ENCODE data around the gene LENG8. TPM values are rescaled to one million over a fixed set of nuclear protein-coding genes. Genes with fewer than 3 reads are reported as not detected.

The LENG8 gene
- total and polyA plus RNA-seq, 2 of the 8 experiments (the other 6 are each of a cell fraction or from before 2014, with no cell fraction given): 62.2 to 108 TPM

DNA sequence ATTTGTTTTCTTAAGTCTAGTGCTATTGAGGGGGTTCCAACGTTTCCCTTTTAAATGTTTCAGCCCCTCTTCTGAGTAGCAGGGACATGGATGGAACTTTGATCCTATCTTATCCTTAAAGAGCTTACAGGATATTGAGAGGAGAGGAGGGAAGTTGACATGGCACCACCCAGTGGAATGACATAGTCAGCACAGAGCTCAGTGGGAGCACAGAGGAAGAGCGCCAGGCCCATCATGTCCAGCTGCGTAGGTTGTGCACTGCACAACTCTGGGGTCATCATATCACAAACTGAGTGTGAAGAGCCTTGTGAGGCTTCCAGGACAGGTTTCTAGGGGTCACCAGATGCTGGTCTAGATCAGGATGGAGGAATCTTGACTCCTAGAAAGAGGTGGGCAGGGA, 28.7 kb downstream of the LENG8 start:
- H2BK5ac ChIP-seq (ENCODE audit: low read depth, low read length): no peak overlapping the region
- H3K4me3 ChIP-seq (ENCODE audit: extremely low read depth in 1 of 4, insufficient read depth in 2 of 4, low read depth in 3 of 4, low read length in 4 of 4): no peak overlapping the region
- H3K4me1 ChIP-seq (replicated peaks in 1 of 4; ENCODE audit: control insufficient read depth in 3 of 4, insufficient read depth in 4 of 4, low read length in 3 of 4): peaks cover 0 to 4% (median 0%) of the 10 kb centered on the region in 4 experiments; a peak in 3 of 7 replicates
- H3K23me2 ChIP-seq (ENCODE audit: low read depth, low read length): peaks cover 2% of the 10 kb centered on the region; the same call in 1 of the 2 replicates
- H4K20me1 ChIP-seq (replicated peaks in 1 of 2; ENCODE audit: control insufficient read depth in 1 of 2, insufficient read depth in 2 of 2, low read length in 2 of 2): no peaks in the 10 kb centered on the region
- 69% methylated on average over 3 of the region's 3 CpGs; no CpG with 5 or more reads in 1 of the 2 experiments for WGBS, 2 experiments (ENCODE audit: extremely low coverage in 1 of 2, insufficient coverage in 1 of 2, insufficient read length in 1 of 2, insufficient replicate concordance in 2 of 2, low coverage in 1 of 2, low lambda C conversion rate in 2 of 2, missing lambda C conversion rate in 1 of 2)
- H3K27ac ChIP-seq (ENCODE audit: low read depth, low read length): no peak overlapping the region
- H2BK15ac ChIP-seq (ENCODE audit: low read length): no peak overlapping the region
- DNase-seq (ENCODE audit: low read depth in 1 of 2, low spot score in 2 of 2): no peak
- H2BK120ac ChIP-seq (replicated peaks; ENCODE audit: low read depth, low read length): no peak overlapping the region
- no peaks in the 10 kb centered on the region for H3K79me1 ChIP-seq (ENCODE audit: low read depth, low read length)
- 0 out of 7 replicates have a peak, but pooled peaks cover 0 to 3% (median 0%) of the 10 kb centered on the region in 4 experiments for H3K27me3 ChIP-seq (replicated peaks in 1 of 4; ENCODE audit: control insufficient read depth in 3 of 4, extremely low read depth in 1 of 4, insufficient read depth in 3 of 4, low read length in 3 of 4)
- no peaks in the 10 kb centered on the region for H3K79me2 ChIP-seq (ENCODE audit: control insufficient read depth in 1 of 2, insufficient read depth in 2 of 2, low read length in 2 of 2)
- H3K9me3 ChIP-seq (ENCODE audit: insufficient read depth in 2 of 2, low read depth in 1 of 2, low read length in 1 of 2): no peaks in the 10 kb centered on the region
- no peak overlapping the region for H3K4ac ChIP-seq (replicated peaks; ENCODE audit: insufficient read length, low read depth, low read length)
- H2BK20ac ChIP-seq (ENCODE audit: low read length): no peak overlapping the region
- no peak overlapping the region for H2BK12ac ChIP-seq (ENCODE audit: low read depth, low read length)
- H3K36me3 ChIP-seq (ENCODE audit: control insufficient read depth in 2 of 4, insufficient read depth in 4 of 4, low read length in 3 of 4): no peaks in the 10 kb centered on the region
- no peak overlapping the region for H4K91ac ChIP-seq (replicated peaks; ENCODE audit: insufficient read length, low read length)
- H3K14ac ChIP-seq (ENCODE audit: insufficient read length): no peak overlapping the region
- no peak overlapping the region for H3K23ac ChIP-seq (ENCODE audit: insufficient read length)
- H2AFZ ChIP-seq (ENCODE audit: low read length): no peak overlapping the region
- FAIRE-seq: no peak
- H3K4me2 ChIP-seq (ENCODE audit: insufficient read depth in 1 of 2, low read depth in 2 of 2, low read length in 2 of 2): no peak overlapping the region
- no peak overlapping the region for H3K56ac ChIP-seq (replicated peaks; ENCODE audit: insufficient read length, low read depth, low read length)
- POLR2A ChIA-PET (ENCODE audit: partially characterized antibody): no interaction called here
- H3K9ac ChIP-seq (replicated peaks in 1 of 4; ENCODE audit: extremely low read depth in 1 of 4, low read depth in 3 of 4, low read length in 3 of 4): no peak overlapping the region
- no peak overlapping the region for H3K18ac ChIP-seq (ENCODE audit: extremely low read depth, low read length)
- H4K8ac ChIP-seq (ENCODE audit: extremely low read depth, insufficient read depth, low read length): no peak overlapping the region
- no peak overlapping the region for H2AK5ac ChIP-seq (ENCODE audit: low read depth, low read length)
- H4K5ac ChIP-seq (ENCODE audit: insufficient read length, low read depth, low read length): no peak overlapping the region
- CTCF ChIA-PET (ENCODE audit: partially characterized antibody): interaction anchor here (0.6 to 2.3 kb wide), 14 partner anchors 11 to 624 kb away, joined by 3 to 6 read pairs (median 3); partner anchors contain the start of gene LENG8
- TF ChIP-seq RAD21 (IDR thresholded peaks at IDR 0.05 in 1 of 2, conservative IDR thresholded peaks at IDR 0.05 in 1 of 2; ENCODE audit: low read depth in 2 of 2, low read length in 2 of 2) (0 out of 4 replicates have a peak, but pooled peaks of 1 of the 2 experiments have one; percentile 2), MAFK (IDR thresholded peaks at IDR 0.05; ENCODE audit: low read depth, low read length) (no peak), RXRA (IDR thresholded peaks at IDR 0.05; ENCODE audit: insufficient read depth, low read depth, low read length) (no peak), EP300 (IDR thresholded peaks at IDR 0.05; ENCODE audit: borderline replicate concordance in 1 of 2, low read depth in 2 of 2, low read length in 2 of 2) (no peak), CREB1 (IDR thresholded peaks at IDR 0.05) (no peak), PHF8 (conservative IDR thresholded peaks at IDR 0.05; ENCODE audit: low read depth, low read length) (no peak), EGR1 (IDR thresholded peaks at IDR 0.05; ENCODE audit: borderline replicate concordance, low read depth, low read length) (no peak), BRCA1 (IDR thresholded peaks at IDR 0.05; ENCODE audit: low read depth, low read length) (no peak)
- TF ChIP-seq, protein P1, sequence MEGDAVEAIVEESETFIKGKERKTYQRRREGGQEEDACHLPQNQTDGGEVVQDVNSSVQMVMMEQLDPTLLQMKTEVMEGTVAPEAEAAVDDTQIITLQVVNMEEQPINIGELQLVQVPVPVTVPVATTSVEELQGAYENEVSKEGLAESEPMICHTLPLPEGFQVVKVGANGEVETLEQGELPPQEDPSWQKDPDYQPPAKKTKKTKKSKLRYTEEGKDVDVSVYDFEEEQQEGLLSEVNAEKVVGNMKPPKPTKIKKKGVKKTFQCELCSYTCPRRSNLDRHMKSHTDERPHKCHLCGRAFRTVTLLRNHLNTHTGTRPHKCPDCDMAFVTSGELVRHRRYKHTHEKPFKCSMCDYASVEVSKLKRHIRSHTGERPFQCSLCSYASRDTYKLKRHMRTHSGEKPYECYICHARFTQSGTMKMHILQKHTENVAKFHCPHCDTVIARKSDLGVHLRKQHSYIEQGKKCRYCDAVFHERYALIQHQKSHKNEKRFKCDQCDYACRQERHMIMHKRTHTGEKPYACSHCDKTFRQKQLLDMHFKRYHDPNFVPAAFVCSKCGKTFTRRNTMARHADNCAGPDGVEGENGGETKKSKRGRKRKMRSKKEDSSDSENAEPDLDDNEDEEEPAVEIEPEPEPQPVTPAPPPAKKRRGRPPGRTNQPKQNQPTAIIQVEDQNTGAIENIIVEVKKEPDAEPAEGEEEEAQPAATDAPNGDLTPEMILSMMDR (IDR thresholded peaks at IDR 0.05; ENCODE audit: control extremely low read depth in 1 of 3, insufficient read depth in 1 of 3, low read depth in 1 of 3, low read length in 3 of 3): peak in 2 of 3 experiments; percentile 14 to 25; a peak in 2 of 4 replicates
- TF ChIP-seq, protein P2, sequence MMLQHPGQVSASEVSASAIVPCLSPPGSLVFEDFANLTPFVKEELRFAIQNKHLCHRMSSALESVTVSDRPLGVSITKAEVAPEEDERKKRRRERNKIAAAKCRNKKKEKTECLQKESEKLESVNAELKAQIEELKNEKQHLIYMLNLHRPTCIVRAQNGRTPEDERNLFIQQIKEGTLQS (IDR thresholded peaks at IDR 0.05; ENCODE audit: insufficient read depth, low read depth, low read length): no peak

Measured in H1 (cell line).